ENCODE measurements around the gene FBXO46. TPM values are rescaled to one million over a fixed set of nuclear protein-coding genes. Genes with fewer than 3 reads are reported as not detected.

FBXO46 gene
- total and polyA plus RNA-seq, 5 donors from 2014 or later, result 8.0 to 26.5 (median 10.8) TPM

DNA sequence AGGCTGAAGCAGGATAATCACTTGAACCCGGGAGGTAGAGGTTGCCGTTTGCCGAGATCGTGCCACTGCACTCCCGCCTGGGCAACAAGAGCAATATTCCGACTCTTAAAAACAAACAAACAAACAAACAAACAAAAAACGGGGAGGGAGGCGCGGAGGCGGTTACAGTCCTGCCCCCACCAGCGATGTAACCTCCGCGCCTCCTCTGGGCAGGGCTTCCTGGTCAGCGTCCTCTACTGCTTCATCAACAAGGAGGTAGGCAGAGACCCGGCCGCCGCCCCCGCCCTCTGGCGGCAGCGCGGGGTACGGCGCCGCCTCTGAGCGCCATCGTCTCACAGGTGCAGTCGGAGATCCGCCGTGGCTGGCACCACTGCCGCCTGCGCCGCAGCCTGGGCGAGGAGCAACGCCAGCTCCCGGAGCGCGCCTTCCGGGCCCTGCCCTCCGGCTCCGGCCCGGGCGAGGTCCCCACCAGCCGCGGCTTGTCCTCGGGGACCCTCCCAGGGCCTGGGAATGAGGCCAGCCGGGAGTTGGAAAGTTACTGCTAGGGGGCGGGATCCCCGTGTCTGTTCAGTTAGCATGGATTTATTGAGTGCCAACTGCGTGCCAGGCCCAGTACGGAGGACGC lies 49.2 kb downstream of the FBXO46 start:
- H3K36me3 ChIP-seq (ENCODE audit: control insufficient read depth, insufficient read depth, low read length), result peaks cover 21% of the 10 kb centered on the region
- H3K4me3 Mint-ChIP-seq, result peak overlapping the region; percentile 83 to 91 (median 87)
- H3K4me1 ChIP-seq (ENCODE audit: control insufficient read depth, insufficient read depth, low read length, poor library complexity, severe bottlenecking), result peaks cover 28% of the 10 kb centered on the region
- peak overlapping the region; percentile 44 for H3K4me3 ChIP-seq (ENCODE audit: low read depth, low read length)
- H3K9me3 Mint-ChIP-seq, result no peaks in the 10 kb centered on the region
- peak overlapping the region; percentile 52 for H3K27ac ChIP-seq (ENCODE audit: insufficient read depth, low read length, poor library complexity, severe bottlenecking)
- peaks cover 0 to 36% (median 14%) of the 10 kb centered on the region in 4 donors for H3K4me1 Mint-ChIP-seq
- peak overlapping the region in 2 of 3 donors; percentile 42 to 93 for H3K27ac Mint-ChIP-seq
- DNase-seq (peak; percentile 79 to 91 (median 86)), ATAC-seq (ENCODE audit: low read depth in 2 of 2) (peak; percentile 86 to 89)
- H3K36me3 Mint-ChIP-seq, result peaks cover 4% of the 10 kb centered on the region
- H3K27me3 Mint-ChIP-seq, result no peaks in the 10 kb centered on the region
- H3K9me3 ChIP-seq (ENCODE audit: control insufficient read depth in 2 of 2, low read length in 2 of 2), result no peaks in the 10 kb centered on the region
- H3K27me3 ChIP-seq (ENCODE audit: control insufficient read depth, insufficient read depth, low read length), result no peaks in the 10 kb centered on the region

DNA sequence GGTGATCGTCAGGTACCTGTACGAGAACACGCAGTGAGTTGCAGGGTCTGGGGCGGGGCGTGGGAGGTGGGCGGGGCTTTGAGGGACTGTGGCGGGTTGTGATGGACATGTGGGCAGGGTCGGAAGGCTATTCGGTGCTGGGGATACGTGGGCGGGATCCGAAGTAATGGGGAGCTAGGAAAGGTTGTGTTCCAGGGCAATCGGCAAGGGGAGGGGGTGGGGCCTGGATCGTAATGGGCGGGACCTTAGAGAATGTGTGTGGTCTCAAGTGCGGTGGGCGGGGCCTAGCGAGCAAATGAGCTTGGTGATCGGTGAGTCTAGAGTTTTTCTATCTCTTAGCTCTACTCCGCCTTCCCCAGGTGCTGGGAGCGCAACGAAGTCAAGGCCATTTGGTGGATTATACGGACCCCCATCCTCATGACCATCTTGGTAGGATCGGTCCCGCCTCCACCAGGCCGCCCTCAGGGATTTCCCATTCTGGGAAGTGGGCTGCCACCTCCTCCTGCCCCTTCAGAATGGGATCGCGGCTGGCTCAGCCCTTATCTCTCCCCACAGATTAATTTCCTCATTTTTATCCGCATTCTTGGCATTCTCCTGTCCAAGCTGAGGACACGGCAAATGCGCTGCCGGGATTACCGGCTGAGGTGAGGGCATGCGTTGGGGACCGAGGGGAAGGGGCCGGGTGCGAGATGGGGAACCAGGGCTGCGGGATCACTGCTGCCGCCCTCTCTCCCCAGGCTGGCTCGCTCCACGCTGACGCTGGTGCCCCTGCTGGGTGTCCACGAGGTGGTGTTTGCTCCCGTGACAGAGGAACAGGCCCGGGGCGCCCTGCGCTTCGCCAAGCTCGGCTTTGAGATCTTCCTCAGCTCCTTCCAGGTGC lies 53.1 kb downstream of the FBXO46 start:
- no peaks in the 10 kb centered on the region for H3K9me3 ChIP-seq (ENCODE audit: control insufficient read depth in 2 of 2, low read length in 2 of 2)
- Mint-ChIP-seq H3K27me3 (no peaks in the 10 kb centered on the region), H3K9me3 (no peaks in the 10 kb centered on the region), H3K36me3 (no peaks in the 10 kb centered on the region), H3K27ac (peak overlapping the region in 2 of 3 donors; percentile 72 to 94), H3K4me1 (peaks cover 0 to 31% (median 12%) of the 10 kb centered on the region in 4 donors), H3K4me3 (peak overlapping the region; percentile 85 to 91 (median 90))
- ATAC-seq (ENCODE audit: low read depth in 2 of 2), result peak; percentile 47 to 57
- peak; percentile 80 to 94 (median 81) for DNase-seq
- H3K27me3 ChIP-seq (ENCODE audit: control insufficient read depth, insufficient read depth, low read length), result no peaks in the 10 kb centered on the region
- no peak overlapping the region for H3K4me3 ChIP-seq (ENCODE audit: low read depth, low read length)
- H3K4me1 ChIP-seq (ENCODE audit: control insufficient read depth, insufficient read depth, low read length, poor library complexity, severe bottlenecking), result peaks cover 29% of the 10 kb centered on the region
- no peaks in the 10 kb centered on the region for H3K36me3 ChIP-seq (ENCODE audit: control insufficient read depth, insufficient read depth, low read length)
- H3K27ac ChIP-seq (ENCODE audit: insufficient read depth, low read length, poor library complexity, severe bottlenecking), result peak overlapping the region; percentile 41

DNA sequence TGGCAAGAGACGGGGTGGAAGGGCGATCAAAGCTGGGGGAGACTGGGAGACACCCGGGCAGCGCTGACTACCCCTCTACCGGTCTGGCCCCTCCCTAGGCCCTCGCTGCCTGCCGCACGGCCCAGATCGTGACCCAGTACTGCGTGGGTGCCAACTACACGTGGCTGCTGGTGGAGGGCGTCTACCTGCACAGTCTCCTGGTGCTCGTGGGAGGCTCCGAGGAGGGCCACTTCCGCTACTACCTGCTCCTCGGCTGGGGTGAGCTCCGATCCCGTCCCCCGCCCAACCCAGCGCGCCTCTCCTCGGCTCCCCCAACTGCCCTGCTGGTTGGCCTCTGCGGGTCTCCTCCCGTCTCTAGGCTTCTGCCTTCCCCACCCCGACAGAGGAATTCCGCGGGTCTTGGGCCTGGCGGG lies 53.8 kb downstream of the FBXO46 start:
- H3K36me3 Mint-ChIP-seq, result no peaks in the 10 kb centered on the region
- peaks cover 0 to 27% (median 9%) of the 10 kb centered on the region in 4 donors for H3K4me1 Mint-ChIP-seq
- no peaks in the 10 kb centered on the region for H3K27me3 ChIP-seq (ENCODE audit: control insufficient read depth, insufficient read depth, low read length)
- no peaks in the 10 kb centered on the region for H3K9me3 ChIP-seq (ENCODE audit: control insufficient read depth in 2 of 2, low read length in 2 of 2)
- DNase-seq, result peak; percentile 55 to 61 (median 56)
- peaks cover 26% of the 10 kb centered on the region for H3K4me1 ChIP-seq (ENCODE audit: control insufficient read depth, insufficient read depth, low read length, poor library complexity, severe bottlenecking)
- peak overlapping the region in 2 of 3 donors; percentile 75 to 86 for H3K27ac Mint-ChIP-seq
- peak; percentile 39 to 41 for ATAC-seq (ENCODE audit: low read depth in 2 of 2)
- no peaks in the 10 kb centered on the region for H3K27me3 Mint-ChIP-seq
- H3K27ac ChIP-seq (ENCODE audit: insufficient read depth, low read length, poor library complexity, severe bottlenecking), result peak overlapping the region; percentile 41
- peak overlapping the region; percentile 32 for H3K4me3 ChIP-seq (ENCODE audit: low read depth, low read length)
- no peaks in the 10 kb centered on the region for H3K9me3 Mint-ChIP-seq
- peak overlapping the region; percentile 70 to 91 (median 84) for H3K4me3 Mint-ChIP-seq
- H3K36me3 ChIP-seq (ENCODE audit: control insufficient read depth, insufficient read depth, low read length), result no peaks in the 10 kb centered on the region

DNA sequence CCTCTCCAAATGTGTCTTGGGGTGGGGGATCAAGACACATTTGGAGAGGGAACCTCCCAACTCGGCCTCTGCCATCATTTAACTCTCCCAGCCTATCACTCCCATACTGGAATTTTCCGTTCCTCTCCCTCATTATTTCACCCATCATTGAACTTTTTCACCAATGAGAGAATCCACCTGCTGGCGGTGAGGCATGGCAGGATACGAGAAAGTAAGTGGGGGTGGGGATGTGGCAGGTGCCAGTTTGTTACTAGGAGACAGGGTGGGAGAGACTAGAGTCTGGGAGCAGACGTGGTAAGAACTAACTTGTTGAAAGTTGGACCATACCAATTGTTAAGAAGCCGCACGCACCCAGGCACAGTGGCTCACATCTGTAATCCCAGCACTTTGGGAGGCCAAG lies 55.8 kb downstream of the FBXO46 start:
- no peaks in the 10 kb centered on the region for H3K36me3 Mint-ChIP-seq
- DNase-seq, result no peak
- Histone ChIP-seq H3K27ac (ENCODE audit: insufficient read depth, low read length, poor library complexity, severe bottlenecking) (no peak overlapping the region), H3K9me3 (ENCODE audit: control insufficient read depth in 2 of 2, low read length in 2 of 2) (no peaks in the 10 kb centered on the region), H3K36me3 (ENCODE audit: control insufficient read depth, insufficient read depth, low read length) (no peaks in the 10 kb centered on the region), H3K27me3 (ENCODE audit: control insufficient read depth, insufficient read depth, low read length) (no peaks in the 10 kb centered on the region), H3K4me1 (ENCODE audit: control insufficient read depth, insufficient read depth, low read length, poor library complexity, severe bottlenecking) (peaks cover 21% of the 10 kb centered on the region), H3K4me3 (ENCODE audit: low read depth, low read length) (no peak overlapping the region)
- no peak overlapping the region for H3K27ac Mint-ChIP-seq
- peak overlapping the region in 2 of 4 donors; percentile 60 to 69 for H3K4me3 Mint-ChIP-seq
- no peak for ATAC-seq (ENCODE audit: low read depth in 2 of 2)
- no peaks in the 10 kb centered on the region for H3K9me3 Mint-ChIP-seq
- peaks cover 0 to 33% (median 8%) of the 10 kb centered on the region in 4 donors for H3K4me1 Mint-ChIP-seq
- no peaks in the 10 kb centered on the region for H3K27me3 Mint-ChIP-seq

DNA sequence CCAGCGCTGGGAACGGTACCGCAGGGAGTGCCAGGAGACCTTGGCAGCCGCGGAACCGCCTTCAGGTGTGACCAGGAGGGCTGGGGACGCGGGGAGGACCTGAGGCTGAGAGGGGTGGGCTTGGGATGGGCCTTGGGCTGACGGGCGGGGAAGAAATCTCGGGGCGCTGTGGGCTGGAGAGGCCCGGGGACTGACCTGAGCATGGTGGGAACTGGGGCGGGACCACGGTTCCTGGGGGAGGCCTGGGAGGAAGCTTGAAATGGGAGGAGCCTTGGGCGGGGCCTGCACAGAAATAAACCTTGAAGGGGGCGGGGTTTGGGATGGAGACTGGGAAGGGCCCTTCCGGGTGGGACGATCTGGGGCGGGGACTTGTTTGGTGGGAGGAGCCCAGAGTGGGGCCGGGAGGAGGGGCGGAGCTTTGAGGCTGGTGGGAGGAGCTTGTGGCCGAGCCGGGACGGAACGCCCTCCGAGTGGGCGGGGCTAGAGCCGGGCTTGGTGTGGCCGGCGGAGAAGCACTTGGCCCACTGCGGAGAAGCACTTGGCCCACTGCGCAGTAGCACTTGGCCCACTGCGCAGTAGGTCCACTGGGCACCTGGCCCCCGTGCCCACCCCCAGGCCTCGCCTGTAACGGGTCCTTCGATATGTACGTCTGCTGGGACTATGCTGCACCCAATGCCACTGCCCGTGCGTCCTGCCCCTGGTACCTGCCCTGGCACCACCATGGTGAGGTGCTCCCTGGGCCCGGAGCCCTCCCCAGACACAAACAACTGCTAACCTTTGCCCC lies 59.8 kb downstream of the FBXO46 start:
- Histone ChIP-seq H3K9me3 (ENCODE audit: control insufficient read depth in 2 of 2, low read length in 2 of 2) (no peaks in the 10 kb centered on the region), H3K4me1 (ENCODE audit: control insufficient read depth, insufficient read depth, low read length, poor library complexity, severe bottlenecking) (peaks cover 24% of the 10 kb centered on the region), H3K36me3 (ENCODE audit: control insufficient read depth, insufficient read depth, low read length) (no peaks in the 10 kb centered on the region), H3K27ac (ENCODE audit: insufficient read depth, low read length, poor library complexity, severe bottlenecking) (no peak overlapping the region), H3K27me3 (ENCODE audit: control insufficient read depth, insufficient read depth, low read length) (no peaks in the 10 kb centered on the region), H3K4me3 (ENCODE audit: low read depth, low read length) (no peak overlapping the region)
- Mint-ChIP-seq H3K36me3 (no peaks in the 10 kb centered on the region), H3K4me3 (peak overlapping the region; percentile 12 to 83 (median 32)), H3K27ac (no peak overlapping the region), H3K9me3 (no peaks in the 10 kb centered on the region), H3K27me3 (peaks cover 7% of the 10 kb centered on the region), H3K4me1 (peaks cover 7 to 39% (median 17%) of the 10 kb centered on the region in 4 donors)
- DNase-seq, result peak in 2 of 3 donors; percentile 42 to 72
- ATAC-seq (ENCODE audit: low read depth in 2 of 2), result no peak

GRCh38 chr19:45668342-45668871 lies 62.3 kb downstream of the FBXO46 start:
- ATAC-seq (ENCODE audit: low read depth in 2 of 2), result peak; percentile 13 to 35
- Mint-ChIP-seq H3K36me3 (no peaks in the 10 kb centered on the region), H3K27ac (peak overlapping the region; percentile 49 to 92 (median 83)), H3K4me1 (peaks cover 7 to 46% (median 22%) of the 10 kb centered on the region in 4 donors), H3K27me3 (peaks cover 7% of the 10 kb centered on the region), H3K4me3 (peak overlapping the region; percentile 86 to 99 (median 88)), H3K9me3 (no peaks in the 10 kb centered on the region)
- H3K27me3 ChIP-seq (ENCODE audit: control insufficient read depth, insufficient read depth, low read length), result no peaks in the 10 kb centered on the region
- H3K9me3 ChIP-seq (ENCODE audit: control insufficient read depth in 2 of 2, low read length in 2 of 2), result no peaks in the 10 kb centered on the region
- H3K27ac ChIP-seq (ENCODE audit: insufficient read depth, low read length, poor library complexity, severe bottlenecking), result no peak overlapping the region
- H3K4me3 ChIP-seq (ENCODE audit: low read depth, low read length), result peak overlapping the region; percentile 89
- DNase-seq, result peak in 1 of 3 donors; percentile 27
- peaks cover 24% of the 10 kb centered on the region for H3K4me1 ChIP-seq (ENCODE audit: control insufficient read depth, insufficient read depth, low read length, poor library complexity, severe bottlenecking)
- no peaks in the 10 kb centered on the region for H3K36me3 ChIP-seq (ENCODE audit: control insufficient read depth, insufficient read depth, low read length)

Measured in CD4-positive, CD25-positive, alpha-beta regulatory T cell (primary cell).